HUES6 (cell line): Measurements from ENCODE around the gene GCKR.

Source experiments
- H3K27ac ChIP-seq: 2 replicates; pipeline ENCODE4 v1.7.0; 2013; ENCODE audit warnings: low read depth, mild to moderate bottlenecking, low read length, inconsistent platforms
- H3K27me3 ChIP-seq: 2 replicates; pipeline ENCODE4 v1.6.1; 2013; ENCODE audit warnings: low read length; ENCODE audit not compliant: control insufficient read depth, insufficient read depth
- H3K36me3 ChIP-seq: 2 replicates; pipeline ENCODE4 v1.6.1; 2013; ENCODE audit warnings: low read length; ENCODE audit not compliant: control insufficient read depth, insufficient read depth
- H3K4me1 ChIP-seq: 2 replicates; pipeline ENCODE4 v1.6.1; 2013; ENCODE audit warnings: low read length; ENCODE audit not compliant: control insufficient read depth, insufficient read depth
- H3K4me3 ChIP-seq: 2 replicates; pipeline ENCODE4 v1.5.1; 2013; ENCODE audit warnings: low read depth, low read length
- H3K9ac ChIP-seq: one replicate; pipeline ENCODE4 v1.6.1; 2013; ENCODE audit warnings: mild to moderate bottlenecking, low read length
- H3K9me3 ChIP-seq: 2 replicates; pipeline ENCODE4 v1.6.1; 2013; ENCODE audit warnings: low read depth, low read length; ENCODE audit not compliant: control insufficient read depth, insufficient read depth

Gene GCKR, protein sequence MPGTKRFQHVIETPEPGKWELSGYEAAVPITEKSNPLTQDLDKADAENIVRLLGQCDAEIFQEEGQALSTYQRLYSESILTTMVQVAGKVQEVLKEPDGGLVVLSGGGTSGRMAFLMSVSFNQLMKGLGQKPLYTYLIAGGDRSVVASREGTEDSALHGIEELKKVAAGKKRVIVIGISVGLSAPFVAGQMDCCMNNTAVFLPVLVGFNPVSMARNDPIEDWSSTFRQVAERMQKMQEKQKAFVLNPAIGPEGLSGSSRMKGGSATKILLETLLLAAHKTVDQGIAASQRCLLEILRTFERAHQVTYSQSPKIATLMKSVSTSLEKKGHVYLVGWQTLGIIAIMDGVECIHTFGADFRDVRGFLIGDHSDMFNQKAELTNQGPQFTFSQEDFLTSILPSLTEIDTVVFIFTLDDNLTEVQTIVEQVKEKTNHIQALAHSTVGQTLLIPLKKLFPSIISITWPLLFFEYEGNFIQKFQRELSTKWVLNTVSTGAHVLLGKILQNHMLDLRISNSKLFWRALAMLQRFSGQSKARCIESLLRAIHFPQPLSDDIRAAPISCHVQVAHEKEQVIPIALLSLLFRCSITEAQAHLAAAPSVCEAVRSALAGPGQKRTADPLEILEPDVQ

GRCh38 chr2:27496357-27497287 is at the start of gene GCKR:
Gene GCKR (plus strand): TSS chr2:27496839. CDS start chr2:27496905, 66 bp downstream.
- H3K36me3 ChIP-seq: peaks cover 2% of the 10 kb centered on the region; the same call in 1 of the 2 replicates
- peak within 1 kb of the TSS; percentile 93 for H3K4me3 ChIP-seq
- H3K27ac ChIP-seq: no peak within 1 kb of the TSS
- H3K9ac ChIP-seq: no peak within 1 kb of the TSS
- peaks cover 56% of the 10 kb centered on the region for H3K27me3 ChIP-seq
- peaks cover 8% of the 10 kb centered on the region for H3K4me1 ChIP-seq
- H3K9me3 ChIP-seq: no peaks in the 10 kb centered on the region

DNA sequence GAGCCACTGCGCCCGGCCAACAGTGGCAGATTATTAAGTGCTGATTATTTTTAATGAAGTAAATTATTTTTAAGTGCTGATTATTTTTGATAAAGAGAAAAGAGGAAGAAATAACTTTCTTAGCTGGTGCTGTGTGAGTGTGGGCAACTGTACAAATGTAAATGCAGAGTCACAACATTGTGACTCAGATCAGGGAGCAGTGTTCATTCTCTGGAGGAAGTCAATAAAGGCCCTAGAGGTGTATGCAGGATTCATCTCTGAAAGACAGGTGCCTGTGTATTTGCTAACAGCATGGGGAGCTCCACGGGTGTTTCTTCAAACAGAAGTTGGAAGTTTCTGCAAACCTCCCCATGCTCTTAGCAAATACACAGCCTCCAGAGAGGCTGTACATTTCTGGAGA is 48.3 kb upstream of the GCKR start:
- Histone ChIP-seq H3K9me3 (no peaks in the 10 kb centered on the region), H3K27me3 (no peaks in the 10 kb centered on the region), H3K4me1 (no peaks in the 10 kb centered on the region), H3K4me3 (no peak overlapping the region), H3K36me3 (peaks cover 55% of the 10 kb centered on the region), H3K9ac (no peak overlapping the region), H3K27ac (no peak overlapping the region)

GRCh38 chr2:27451095-27451494 is 45.5 kb upstream of the GCKR start:
- no peaks in the 10 kb centered on the region for H3K9me3 ChIP-seq
- H3K27me3 ChIP-seq: no peaks in the 10 kb centered on the region
- no peaks in the 10 kb centered on the region; the same call in 1 of the 2 replicates for H3K4me1 ChIP-seq
- no peak overlapping the region for H3K9ac ChIP-seq
- H3K4me3 ChIP-seq: no peak overlapping the region
- no peak overlapping the region for H3K27ac ChIP-seq
- peaks cover 44% of the 10 kb centered on the region for H3K36me3 ChIP-seq

DNA sequence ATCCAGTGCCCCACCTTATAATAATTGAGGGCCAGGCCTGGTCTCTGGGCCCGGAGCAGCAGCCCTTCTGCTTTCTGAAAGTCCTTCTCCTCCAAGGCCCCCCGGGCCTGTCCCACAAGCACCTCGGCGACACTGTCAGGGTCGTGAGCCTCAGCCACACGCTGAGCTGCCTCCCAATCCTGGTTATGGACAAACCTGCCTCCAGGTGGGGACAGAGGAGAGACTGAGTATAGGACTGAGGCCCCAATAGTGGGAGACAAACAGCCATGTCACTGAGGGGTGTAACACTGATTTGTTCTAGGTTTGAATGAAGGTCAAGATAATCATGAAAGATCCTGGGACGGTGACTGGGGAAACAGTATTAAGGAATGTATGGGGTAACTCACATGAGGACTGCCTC is 42.7 kb upstream of the GCKR start:
- Histone ChIP-seq H3K4me1 (no peaks in the 10 kb centered on the region; the same call in 1 of the 2 replicates), H3K36me3 (peaks cover 52% of the 10 kb centered on the region), H3K4me3 (no peak overlapping the region), H3K27me3 (no peaks in the 10 kb centered on the region), H3K9ac (no peak overlapping the region), H3K9me3 (no peaks in the 10 kb centered on the region), H3K27ac (no peak overlapping the region)

- H3K4me3 ChIP-seq: no peak overlapping the region
- no peaks in the 10 kb centered on the region for H3K9me3 ChIP-seq
- H3K4me1 ChIP-seq: peaks cover 11% of the 10 kb centered on the region
- H3K9ac ChIP-seq: peak overlapping the region; percentile 45
- peaks cover 25% of the 10 kb centered on the region for H3K36me3 ChIP-seq
- no peaks in the 10 kb centered on the region for H3K27me3 ChIP-seq
- H3K27ac ChIP-seq: peak overlapping the region; percentile 15; the same call in 1 of the 2 replicates
Measured at GRCh38 chr2:27461118-27461517, 35.5 kb upstream of the GCKR start.

GRCh38 chr2:27464443-27464842 is 32.2 kb upstream of the GCKR start:
- Histone ChIP-seq H3K27ac (no peak overlapping the region), H3K4me3 (no peak overlapping the region), H3K4me1 (peaks cover 11% of the 10 kb centered on the region), H3K27me3 (no peaks in the 10 kb centered on the region), H3K9ac (no peak overlapping the region), H3K36me3 (no peaks in the 10 kb centered on the region), H3K9me3 (no peaks in the 10 kb centered on the region)

DNA sequence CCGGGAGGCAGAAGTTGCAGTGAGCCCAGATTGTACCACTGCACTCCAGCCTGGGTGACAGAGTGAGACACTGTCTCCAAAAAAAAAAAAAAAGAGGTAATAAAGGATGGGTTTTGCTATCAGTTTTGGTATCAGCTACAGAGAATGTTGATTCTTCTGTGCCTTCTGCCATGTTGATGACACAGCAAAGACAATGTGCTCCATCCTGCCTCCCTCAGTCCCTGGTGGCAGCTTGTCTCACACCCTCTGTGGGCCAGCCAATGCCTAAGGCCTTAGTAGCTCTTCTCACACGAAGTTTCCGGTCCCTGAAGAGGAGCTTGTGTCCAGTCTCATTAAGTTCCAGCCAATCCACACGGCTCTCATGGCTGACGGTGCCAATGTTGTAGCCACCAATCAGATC is 24.7 kb upstream of the GCKR start:
- peaks cover 18% of the 10 kb centered on the region for H3K36me3 ChIP-seq
- no peaks in the 10 kb centered on the region for H3K9me3 ChIP-seq

GRCh38 chr2:27485496-27485895 is 11.1 kb upstream of the GCKR start:
- no peak overlapping the region for H3K27ac ChIP-seq
- no peaks in the 10 kb centered on the region for H3K4me1 ChIP-seq
- no peak overlapping the region for H3K9ac ChIP-seq
- H3K36me3 ChIP-seq: peaks cover 8% of the 10 kb centered on the region
- no peaks in the 10 kb centered on the region for H3K9me3 ChIP-seq
- no peak overlapping the region for H3K4me3 ChIP-seq
- no peaks in the 10 kb centered on the region for H3K27me3 ChIP-seq

More for the DNA sequence above, 24.7 kb upstream of the GCKR start:
- Histone ChIP-seq H3K27me3 (no peaks in the 10 kb centered on the region), H3K4me1 (no peaks in the 10 kb centered on the region), H3K4me3 (no peak overlapping the region), H3K9ac (no peak overlapping the region), H3K27ac (no peak overlapping the region)

GRCh38 chr2:27489118-27489497 is 7.5 kb upstream of the GCKR start:
- peaks cover 9% of the 10 kb centered on the region for H3K27me3 ChIP-seq

DNA sequence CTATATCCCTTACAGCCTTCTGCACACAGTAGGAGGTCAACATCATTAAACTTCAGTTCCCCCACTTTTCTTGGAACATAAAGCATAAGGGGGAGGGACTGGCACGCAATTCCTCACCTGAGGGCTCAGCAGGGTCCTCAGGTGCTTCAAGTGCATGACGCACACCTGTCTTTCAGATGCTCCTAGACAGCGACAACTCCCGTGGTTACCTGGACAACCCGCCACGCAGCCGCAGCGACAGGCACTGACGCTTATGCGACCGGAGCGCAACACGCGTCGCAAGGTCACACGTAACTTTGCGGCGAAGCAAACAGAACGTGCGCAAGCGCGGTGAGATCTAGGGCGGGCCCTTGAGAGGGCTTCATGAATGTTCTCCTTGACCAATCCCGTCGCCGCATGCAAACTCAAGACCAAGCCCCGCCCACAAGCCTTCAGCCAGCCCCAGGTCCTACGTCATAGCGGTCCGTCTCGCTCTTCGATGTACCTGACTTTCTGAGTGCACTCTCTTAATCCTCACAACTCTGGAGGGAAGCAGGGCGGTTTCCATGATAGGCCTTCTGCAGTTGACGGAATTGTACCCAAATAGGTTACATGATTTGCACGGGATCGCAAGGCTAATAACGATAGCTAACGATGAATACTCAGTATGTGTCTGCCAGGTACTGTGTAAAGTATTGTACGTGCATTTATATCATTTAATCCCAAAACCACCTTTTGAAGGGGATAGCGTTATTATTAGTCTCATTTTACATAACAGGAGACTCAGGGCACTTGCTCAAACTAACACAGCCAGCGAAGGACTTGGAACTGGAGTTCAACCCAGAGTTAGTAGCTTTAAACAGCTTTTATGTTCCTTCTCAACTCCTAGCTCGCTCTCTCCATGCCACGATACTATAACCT is 6.9 kb upstream of the GCKR start, which contains the start of gene IFT172:
Gene IFT172 (minus strand): TSS at position 246 of the 900 bp plus-strand sequence. CDS start 90 bp downstream, at position 156.
- peak within 1 kb of the TSS; percentile 53 for H3K9ac ChIP-seq
- H3K36me3 ChIP-seq: peaks cover 4% of the 10 kb centered on the region; the same call in 1 of the 2 replicates
- peaks cover 8% of the 10 kb centered on the region for H3K4me1 ChIP-seq
- H3K27me3 ChIP-seq: peaks cover 15% of the 10 kb centered on the region
- H3K4me3 ChIP-seq: peak within 1 kb of the TSS; percentile 83
- no peaks in the 10 kb centered on the region for H3K9me3 ChIP-seq
- no peak within 1 kb of the TSS for H3K27ac ChIP-seq

More at GRCh38 chr2:27489118-27489497, 7.5 kb upstream of the GCKR start:
- Histone ChIP-seq H3K9me3 (no peaks in the 10 kb centered on the region), H3K36me3 (peaks cover 6% of the 10 kb centered on the region; the same call in 1 of the 2 replicates), H3K4me1 (peaks cover 3% of the 10 kb centered on the region), H3K27ac (no peak overlapping the region), H3K9ac (peak overlapping the region; percentile 53), H3K4me3 (peak overlapping the region; percentile 83)
